ENCODE measurements around the gene ZNF100.
A peak's percentile ranks its signal among the peaks of the same experiment; 100 is the strongest.
"Not testable (repeated sequence)": the region's sequence is repeated elsewhere in the genome, so short reads cannot be mapped to it uniquely, and the experiment has no call there.

The ZNF100 gene

DNA sequence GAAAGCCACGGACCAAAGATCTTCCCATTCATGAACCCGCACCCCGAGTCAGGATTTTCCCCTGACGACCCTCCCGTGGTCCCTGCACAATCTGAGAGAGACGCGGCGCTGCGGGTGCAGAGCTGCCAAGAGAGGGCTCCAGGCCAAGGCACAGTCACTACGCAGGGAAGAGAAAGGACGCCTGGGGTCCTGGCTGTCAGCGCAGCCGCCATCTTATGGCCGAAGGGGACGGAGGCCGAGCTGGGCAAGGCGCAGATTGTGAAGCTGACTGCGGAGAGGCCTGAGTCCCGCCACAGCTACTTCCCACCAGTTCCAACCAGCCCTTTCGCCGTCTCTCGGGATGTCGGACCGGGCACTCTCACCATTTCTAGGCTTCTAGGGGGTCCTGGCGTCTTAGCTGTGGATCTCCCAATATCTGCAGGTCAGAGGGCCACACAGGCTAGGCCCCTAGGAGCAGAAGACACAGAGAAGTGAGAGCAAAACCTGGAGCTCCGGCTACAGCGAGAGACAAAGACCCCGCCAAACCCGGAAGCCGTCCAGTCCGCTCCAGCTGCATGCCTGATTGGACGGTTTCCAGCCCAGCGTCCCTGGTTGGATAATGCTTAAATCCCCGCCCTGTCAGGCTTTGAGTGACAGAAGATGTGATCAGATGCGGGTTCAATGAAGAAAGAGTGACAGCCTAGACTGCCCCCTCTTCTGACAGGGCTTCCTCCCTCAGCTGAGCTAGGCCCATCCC is at the start of gene ZNF100:
ZNF100 (minus strand) TSS at position 515 of the 736 bp plus-strand sequence; CDS start at position 365, 150 bp downstream.
- DNase-seq (ENCODE audit: low spot score), result peak; percentile 96

DNA sequence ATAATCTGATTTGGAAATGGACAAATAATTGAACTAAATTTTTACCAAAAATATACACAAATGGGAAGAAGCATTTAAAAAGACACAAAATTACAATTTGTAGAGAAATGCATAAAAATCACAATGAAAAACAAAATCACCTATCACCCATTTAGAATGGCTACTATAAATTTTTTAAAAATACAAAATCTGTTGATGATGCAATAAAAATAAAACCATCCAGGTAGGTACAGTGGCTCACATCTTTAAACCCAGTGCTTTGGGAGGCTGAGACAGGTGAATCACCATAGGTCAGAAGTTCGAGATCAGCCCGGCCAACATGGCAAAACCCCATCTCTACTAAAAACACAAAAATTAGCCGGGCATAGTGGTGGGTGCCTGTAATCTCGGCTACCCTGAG is 45.1 kb upstream of the ZNF100 start:
- DNase-seq (ENCODE audit: low spot score), result no peak

DNA sequence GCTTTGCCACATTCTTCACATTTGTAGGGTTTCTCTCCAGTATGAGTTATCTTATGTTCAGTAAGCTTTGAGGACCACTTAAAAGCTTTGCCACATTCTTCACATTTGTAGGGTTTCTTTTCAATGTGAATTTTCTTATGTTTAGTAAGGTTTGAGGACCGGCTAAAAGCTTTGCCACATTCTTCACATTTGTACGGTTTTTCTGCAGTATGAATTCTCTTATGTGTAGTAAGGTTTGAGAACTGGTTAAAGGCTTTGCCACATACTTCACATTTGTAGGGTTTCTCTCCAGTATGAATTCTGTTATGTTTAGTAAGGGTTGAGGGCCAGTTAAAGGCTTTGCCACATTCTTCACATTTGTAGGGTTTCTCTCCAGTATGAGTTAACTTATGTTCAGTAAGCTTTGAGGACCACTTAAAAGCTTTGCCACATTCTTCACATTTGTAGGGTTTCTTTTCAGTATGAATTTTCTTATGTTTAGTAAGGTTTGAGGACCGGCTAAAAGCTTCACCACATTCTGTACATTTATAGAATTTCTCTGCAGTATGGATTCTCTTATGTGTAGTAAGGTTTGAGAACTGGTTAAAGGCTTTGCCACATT is 41.1 kb upstream of the ZNF100 start:
- not testable (repeated sequence) for DNase-seq (ENCODE audit: low spot score)

DNA sequence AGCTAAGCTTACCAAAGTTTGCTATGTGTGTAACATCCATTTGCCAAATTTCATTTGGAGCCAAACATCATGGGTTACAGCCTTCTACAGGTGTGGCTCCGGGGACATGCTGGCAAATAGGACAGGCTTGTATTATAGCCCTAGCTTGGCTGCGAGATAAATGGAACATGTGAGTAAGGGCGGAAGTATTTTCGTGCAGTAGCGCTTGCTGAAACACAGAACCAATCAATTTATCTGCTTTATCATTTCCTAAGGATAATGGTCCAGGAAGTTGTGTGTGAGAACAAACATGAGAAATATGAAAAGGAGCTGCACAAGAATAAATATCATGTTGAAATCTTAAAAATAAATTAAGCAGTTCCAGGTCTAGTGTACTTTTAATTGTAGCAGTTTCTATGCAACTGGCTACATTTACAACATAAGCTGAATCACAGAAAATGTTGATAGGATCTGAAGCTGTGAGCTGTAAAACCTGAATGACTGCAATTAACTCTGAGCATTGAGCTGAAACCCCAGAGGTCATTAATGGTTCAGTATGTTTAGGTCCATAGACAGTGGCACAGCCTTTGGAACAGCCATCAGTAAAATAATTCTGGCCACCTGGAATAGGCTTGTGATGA is 22.2 kb upstream of the ZNF100 start:
- DNase-seq (ENCODE audit: low spot score), result no peak

DNA sequence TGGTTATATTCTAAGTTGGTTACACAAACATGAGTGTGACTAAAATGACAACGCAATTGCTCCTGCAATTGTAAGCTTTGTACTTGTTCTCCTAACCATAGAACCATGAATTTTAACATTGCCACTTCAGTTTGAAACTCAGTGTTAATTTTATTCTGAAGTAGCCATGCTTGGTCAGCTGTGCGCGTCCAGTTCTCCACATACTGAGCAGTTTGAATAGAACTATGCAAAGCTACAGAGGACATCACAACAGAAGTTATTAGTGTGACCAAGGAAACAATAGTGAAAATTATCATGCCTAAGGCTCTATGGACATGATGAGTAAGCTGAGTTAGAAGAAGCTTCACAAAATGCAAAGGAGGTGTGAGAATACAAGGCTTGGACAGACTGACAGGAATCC is 19.6 kb upstream of the ZNF100 start:
- no peak for DNase-seq (ENCODE audit: low spot score)

DNA sequence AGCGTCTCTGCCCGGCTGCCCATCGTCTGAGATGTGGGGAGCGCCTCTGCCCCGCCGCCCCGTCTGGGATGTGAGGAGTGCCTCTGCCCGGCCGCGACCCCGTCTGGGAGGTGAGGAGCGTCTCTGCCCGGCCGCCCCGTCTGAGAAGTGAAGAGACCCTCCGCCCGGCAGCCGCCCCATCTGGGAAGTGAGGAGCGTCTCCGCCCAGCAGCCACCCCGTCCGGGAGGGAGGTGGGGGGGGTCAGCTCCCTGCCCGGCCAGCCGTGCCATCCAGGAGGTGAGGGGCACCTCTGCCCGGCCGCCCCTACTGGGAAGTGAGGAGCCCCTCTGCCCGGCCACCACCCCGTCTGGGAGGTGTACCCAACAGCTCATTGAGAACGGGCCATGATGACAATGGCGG is 8.4 kb upstream of the ZNF100 start:
- DNase-seq (ENCODE audit: low spot score), result not testable (repeated sequence)

DNA sequence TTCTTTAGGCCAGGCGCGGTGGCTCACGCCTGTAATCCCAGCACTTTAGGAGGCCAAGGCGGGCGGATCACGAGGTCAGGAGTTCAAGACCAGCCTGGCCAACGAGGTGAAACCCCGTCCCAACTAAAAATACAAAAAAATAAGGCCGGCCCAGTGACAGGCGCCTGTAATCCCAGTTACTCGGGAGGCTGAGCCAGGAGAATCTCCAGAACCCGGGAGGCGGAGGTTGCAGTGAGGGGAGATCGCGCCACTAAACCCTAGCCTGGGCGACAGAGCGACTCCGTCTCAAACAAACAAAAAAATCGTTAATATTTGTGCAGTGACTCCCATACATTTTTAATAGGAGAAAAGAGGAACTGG is 694 bp downstream of the ZNF100 start:
- not testable (repeated sequence) for DNase-seq (ENCODE audit: low spot score)

DNA sequence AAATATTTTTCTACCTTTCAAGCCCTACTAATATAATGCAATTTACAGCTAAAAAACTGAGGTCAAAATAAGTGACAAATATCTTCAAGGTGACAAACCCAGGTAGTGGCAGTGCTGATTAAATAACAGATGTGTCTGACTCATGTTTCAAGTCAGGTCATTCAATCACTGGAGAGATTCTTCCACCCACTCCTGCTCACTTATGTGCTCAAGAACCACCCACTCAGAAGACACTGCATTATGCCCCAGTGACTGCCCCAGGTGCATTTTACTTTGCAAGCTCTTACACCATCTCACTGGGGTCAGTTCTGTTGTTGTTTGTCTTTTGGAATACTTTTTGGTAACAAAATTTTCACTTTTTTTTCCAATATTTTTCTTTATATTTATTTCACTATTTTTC is 2.2 kb downstream of the ZNF100 start:
- peak; percentile 66 for DNase-seq (ENCODE audit: low spot score)

DNA sequence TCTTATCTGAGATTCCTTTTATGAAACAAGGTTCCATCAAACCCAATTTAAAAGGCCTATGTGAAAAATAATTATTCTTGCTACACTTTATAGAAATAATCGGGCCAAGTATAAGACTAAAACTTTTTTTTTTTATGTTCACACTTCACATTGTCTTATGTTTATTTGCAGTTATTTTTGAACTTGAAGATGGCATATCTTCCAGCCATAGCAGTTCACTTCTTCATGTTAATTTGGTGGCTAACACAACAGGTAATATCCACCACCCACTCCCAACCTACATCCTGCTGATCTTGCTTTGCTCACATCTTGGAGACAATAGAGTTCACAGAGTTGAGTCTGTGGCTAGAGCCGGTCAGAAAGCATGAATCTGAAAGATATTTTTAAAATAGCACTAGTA is 5.8 kb downstream of the ZNF100 start:
- DNase-seq (ENCODE audit: low spot score), result not testable (repeated sequence)

DNA sequence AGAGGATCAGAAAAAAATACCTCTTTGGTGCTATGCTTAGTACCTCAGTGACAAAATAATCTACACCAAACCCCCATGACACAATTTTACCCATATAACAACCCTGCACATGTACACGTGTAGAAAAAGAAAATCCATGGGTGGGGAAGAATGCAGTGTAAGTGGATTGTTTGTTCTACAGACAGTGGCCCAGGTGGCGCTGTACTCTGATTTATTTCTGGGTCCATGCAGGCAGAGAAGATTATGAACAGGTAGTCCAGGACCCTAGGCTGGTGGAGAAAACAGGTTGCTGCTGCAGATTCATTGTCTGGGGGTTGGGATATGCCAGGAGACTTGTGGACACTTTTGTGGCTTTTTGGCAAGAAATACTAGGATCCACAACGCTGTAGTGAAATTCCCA is 9.1 kb downstream of the ZNF100 start:
- DNase-seq (ENCODE audit: low spot score), result no peak

DNA sequence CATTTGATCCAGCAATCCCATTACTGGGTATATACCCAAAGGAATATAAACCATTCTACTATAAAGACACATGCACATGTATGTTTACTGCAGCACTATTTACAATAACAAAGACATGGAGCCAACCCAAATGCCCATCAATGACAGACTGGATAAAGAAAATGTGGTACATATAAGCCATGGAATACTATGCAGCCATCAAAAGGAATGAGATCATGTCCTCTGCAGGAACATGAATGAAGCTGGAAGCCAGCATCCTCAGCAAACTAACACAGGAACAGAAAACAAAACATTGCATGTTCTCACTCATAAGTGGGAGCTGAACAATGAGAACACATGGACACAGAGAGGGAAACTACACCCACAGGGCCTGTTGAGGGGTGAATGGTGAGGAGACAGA is 11.8 kb downstream of the ZNF100 start:
- not testable (repeated sequence) for DNase-seq (ENCODE audit: low spot score)

DNA sequence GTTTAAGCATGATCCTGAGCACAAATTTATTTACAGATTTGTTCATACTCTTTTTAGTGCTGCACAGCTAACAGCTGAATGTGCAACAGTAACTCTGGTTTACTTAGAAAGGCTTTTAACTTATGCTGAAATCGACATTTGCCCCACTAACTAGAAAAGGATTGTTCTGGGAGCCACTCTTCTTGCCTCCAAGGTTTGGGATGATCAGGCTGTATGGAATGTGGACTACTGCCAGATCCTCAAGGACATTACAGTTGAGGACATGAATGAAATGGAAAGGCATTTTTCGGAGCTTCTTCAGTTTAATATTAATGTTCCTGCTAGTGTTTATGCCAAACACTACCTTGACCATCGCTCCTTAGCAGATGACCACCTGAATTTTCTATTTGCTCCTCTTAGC is 16.0 kb downstream of the ZNF100 start:
- DNase-seq (ENCODE audit: low spot score), result no peak

DNA sequence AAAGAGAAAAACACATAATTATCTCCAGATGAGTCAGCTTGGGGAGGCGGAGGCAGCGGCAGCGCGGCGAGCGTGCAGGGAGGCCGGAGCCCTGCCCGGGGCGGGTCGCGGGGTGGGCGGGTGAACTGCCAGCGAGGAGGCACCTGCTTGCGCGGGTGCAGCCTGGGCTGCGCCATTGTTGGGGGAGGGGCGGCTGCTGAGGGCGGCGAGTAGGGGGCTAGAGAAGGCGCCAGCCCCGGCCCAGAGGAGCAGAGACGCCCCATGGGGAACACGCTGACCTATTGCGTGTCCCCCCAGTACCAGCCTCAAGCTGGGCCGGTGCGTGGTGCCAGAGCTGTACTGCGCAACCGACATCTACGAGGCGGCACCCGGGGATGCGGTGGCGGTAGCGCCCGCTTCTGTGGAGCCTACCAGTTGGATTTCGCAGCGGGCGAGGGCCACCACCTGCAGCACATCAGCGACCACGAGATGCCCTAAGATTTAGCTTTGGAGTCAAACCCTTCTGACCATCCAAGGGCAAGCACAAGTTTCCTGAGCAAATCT is 16.7 kb downstream of the ZNF100 start:
- DNase-seq (ENCODE audit: low spot score), result no peak

DNA sequence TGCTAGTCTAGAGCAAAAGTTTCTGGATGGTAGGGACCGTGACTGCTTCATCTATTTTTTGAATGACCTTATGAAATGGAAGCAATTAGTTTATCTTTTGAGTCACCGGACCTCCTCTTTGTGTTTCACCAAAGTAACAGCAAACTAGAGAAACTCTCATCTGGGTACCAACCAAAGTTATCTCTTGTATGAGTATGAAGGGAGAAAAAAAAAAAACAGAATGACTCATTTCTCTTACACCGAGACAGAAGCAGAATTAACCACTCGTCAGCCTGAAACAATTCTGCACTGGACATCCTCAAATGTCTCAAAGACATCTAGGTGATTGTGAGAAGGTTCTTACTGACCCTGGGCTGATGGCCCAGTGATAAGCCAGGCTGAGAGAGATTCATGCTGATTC is 18.3 kb downstream of the ZNF100 start:
- peak; percentile 35 for DNase-seq (ENCODE audit: low spot score)

DNA sequence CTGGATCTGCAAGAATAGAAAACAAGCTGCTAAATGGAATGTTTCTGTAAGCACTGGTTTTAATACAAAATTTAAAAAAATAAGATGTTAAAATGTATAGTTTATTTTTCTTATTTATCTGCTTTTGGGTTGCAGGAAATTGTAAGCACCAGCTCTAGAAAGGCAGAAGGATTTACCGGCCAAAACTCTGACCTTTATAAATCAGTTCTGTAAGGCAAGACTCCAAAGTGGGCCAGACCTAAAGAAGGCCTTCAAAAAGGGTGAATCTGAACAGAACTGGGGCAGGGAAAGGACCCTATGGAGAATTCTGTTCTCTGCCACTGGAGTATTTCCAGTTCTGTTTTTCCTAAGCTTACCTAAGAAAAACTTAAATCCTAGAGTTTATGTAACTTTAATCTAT is 19.3 kb downstream of the ZNF100 start:
- no peak for DNase-seq (ENCODE audit: low spot score)

DNA sequence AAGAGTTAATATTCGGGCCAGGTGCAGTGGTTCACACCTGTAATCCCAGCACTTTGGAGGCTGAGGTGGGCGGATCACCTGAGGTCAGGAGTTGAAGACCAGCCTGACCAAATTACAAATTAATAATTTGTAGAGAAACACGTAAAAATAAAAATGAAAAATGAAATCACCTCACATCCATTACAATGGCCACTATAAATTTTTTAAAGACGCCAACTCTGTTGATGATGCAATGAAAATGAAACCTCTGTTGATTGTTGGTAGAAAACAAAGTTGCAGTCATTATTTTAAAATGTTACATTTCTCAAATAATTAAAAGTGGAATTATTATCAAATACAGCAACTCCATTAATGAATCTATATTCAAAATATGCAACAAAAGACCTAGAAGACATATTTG is 26.8 kb downstream of the ZNF100 start:
- DNase-seq (ENCODE audit: low spot score), result no peak

DNA sequence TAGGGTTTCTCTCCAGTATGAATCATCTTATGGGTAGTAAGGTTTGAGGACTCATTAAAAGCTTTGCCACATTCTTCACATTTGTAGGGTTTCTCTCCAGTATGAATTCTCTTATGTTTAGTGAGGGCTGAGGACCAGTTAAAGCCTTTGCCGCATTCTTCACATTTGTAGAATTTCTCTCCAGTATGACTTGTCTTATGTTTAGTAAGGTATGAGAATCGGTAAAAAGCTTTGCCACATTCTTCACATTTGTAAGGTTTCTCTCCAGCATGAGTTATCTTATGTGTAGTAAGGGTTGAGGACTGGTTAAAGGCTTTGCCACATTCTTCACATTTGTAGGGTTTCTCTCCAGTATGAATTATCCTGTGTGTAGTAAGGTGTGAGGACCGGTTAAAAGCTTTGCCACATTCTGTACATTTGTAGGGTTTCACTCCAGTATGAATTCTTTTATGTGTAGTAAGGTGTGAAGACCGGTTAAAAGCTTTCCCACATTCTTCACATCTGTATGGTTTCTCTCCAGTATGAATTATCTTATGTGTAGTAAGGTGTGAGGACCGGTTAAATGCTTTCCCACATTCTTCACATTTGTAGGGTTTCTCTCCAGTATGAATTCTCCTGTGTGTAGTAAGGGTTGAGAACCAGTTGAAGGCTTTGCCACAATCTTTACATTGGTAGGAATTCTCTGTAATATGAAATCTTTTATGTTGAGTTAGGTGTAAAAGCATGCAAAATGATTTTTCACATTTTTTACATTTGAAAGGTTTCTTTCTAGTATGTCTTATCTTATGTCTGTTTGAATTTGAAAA is 40.2 kb downstream of the ZNF100 start:
- not testable (repeated sequence) for DNase-seq (ENCODE audit: low spot score)

DNA sequence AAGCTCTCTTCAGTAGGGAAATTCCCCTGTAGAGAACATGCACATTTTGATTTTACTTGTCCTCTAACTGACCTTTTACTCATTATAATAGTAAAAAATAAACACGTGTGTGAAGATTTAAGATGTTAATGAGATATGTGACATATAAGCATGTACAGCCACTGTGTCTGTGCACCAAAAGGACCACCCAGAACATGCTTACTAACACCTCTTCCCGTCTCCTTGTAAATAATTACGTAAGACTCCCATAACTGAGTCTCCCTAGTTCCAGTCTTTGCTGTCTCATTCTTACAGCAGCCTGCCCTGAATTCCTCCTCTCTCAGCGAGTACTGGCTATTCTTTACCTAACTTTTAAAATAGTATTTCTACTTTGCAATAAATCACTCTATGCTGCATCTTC is 53.6 kb downstream of the ZNF100 start:
- DNase-seq (ENCODE audit: low spot score), result no peak

DNA sequence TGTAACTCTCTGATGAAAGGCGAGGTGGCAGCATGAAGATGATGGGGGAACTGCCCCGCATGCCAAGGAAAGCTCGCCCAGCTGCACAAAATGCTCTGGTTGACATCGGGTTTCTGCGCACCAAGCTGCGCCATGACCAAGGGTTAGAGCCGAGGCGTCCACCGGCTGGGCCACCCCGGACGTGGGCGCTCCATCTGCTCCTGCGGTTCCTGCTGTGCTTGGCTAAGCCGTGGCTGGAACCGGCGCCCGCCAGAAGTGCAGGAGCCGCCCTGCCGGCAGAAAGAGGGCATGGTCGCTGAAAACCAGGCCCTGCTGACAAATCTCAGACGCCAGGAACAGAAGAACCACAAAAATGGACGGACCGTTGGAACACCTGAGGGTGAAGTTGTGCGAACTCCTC is 57.9 kb downstream of the ZNF100 start:
- no peak for DNase-seq (ENCODE audit: low spot score)

DNA sequence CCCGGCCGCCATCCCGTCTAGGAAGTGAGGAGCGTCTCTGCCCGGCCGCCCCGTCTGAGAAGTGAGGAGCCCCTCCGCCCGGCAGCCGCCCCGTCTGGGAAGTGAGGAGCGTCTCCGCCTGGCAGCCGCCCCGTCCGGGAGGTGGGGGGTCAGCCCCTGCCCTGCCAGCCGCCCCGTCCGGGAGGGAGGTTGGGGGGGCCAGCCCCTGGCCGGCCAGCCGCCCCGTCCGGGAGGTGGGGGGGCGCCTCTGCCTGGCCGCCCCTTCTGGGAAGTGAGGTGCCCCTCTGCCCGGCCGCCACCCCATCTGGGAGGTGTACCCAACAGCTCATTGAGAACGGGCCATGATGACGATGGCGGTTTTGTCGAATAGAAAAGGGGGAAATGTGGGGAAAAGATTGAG is 59.5 kb downstream of the ZNF100 start:
- not testable (repeated sequence) for DNase-seq (ENCODE audit: low spot score)

DNA sequence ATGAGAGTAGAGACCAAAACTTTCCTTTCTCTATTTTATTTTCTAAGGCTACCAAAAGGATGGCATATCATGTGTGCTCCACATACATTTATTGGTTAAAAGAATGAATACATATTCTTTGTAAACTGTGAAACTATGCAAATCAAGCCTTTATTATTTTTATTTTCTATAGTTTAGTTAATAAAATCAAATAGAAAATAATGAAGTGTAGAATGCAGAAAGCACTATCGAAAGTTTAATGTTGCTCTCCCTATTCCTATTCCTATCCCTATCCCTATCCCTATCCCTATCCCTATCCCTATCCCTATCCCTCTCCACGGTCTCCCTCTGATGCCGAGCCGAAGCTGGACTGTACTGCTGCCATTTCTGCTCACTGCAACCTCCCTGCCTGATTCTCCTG is 60.3 kb downstream of the ZNF100 start:
- no peak for DNase-seq (ENCODE audit: low spot score)

DNA sequence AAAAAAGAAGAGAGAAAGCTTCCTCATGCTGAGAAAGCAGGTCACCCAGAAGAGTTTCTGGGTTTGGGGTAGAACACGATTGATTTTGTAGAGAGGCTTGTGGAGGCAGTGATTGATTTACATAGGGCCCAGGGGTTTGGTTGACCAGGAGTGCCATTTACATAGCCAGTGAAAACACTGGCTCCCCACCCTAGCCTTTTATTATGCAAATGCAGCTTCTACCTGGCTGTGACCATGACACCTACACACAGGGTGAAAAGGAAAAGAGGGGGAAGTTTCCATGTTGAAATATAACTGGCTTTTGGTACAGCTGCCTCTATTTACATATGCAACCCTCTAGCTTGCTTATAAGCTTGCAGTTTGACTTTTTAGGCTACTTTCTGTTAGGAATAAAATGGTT is 62.0 kb downstream of the ZNF100 start:
- DNase-seq (ENCODE audit: low spot score), result no peak
